Endothelial cell (in vitro differentiated cells): ENCODE measurements around the gene PHACTR1. TPM values are rescaled to one million over a fixed set of nuclear protein-coding genes. Genes with fewer than 3 reads are reported as not detected.

Source experiments
- DNase-seq: peaks from one replicate; pipeline ENCODE4 v3.0.0; 2021; ENCODE audit warnings: low spot score
- H3K27ac Mint-ChIP-seq: one replicate; pipeline ENCODE4 v1.8.0; 2021; ENCODE audit warnings: mixed read lengths, inconsistent platforms; ENCODE audit not compliant: unreplicated experiment
- H3K27me3 Mint-ChIP-seq: one replicate; pipeline ENCODE4 v1.8.0; 2021; ENCODE audit warnings: mild to moderate bottlenecking, moderate library complexity, mixed read lengths, inconsistent platforms; ENCODE audit not compliant: unreplicated experiment
- H3K36me3 Mint-ChIP-seq: one replicate; pipeline ENCODE4 v1.8.0; 2021; ENCODE audit warnings: mild to moderate bottlenecking, low read depth, mixed read lengths, inconsistent platforms; ENCODE audit not compliant: unreplicated experiment
- H3K4me1 Mint-ChIP-seq: one replicate; pipeline ENCODE4 v1.8.0; 2021; ENCODE audit warnings: mild to moderate bottlenecking, mixed read lengths, inconsistent platforms; ENCODE audit not compliant: unreplicated experiment
- H3K4me3 Mint-ChIP-seq: one replicate; pipeline ENCODE4 v1.8.0; 2021; ENCODE audit warnings: mild to moderate bottlenecking, mixed read lengths, inconsistent platforms; ENCODE audit not compliant: unreplicated experiment
- H3K9me3 Mint-ChIP-seq: one replicate; pipeline ENCODE4 v1.8.0; 2021; ENCODE audit warnings: mixed read lengths, inconsistent platforms; ENCODE audit not compliant: unreplicated experiment
- CTCF ChIP-seq: fragments of 200-600 bp; sonication (generic); IDR thresholded peaks from one replicate; pipeline ENCODE4 v1.5.0; 2021; ENCODE audit warnings: antibody characterized with exemption; ENCODE audit not compliant: unreplicated experiment
- total RNA-seq: library from RNA; stranded (reverse); fragmentation: NEBNext Ultra II Directional; extraction: Animal tissue kit (Norgen Biotek cat#: 25700); gene quantifications from one replicate; pipeline ENCODE4 v1.2.1, GENCODE V29; 2021; ENCODE audit not compliant: unreplicated experiment

PHACTR1 gene
- total RNA-seq, 1 donor from 2014 or later: 39.9 TPM

- Mint-ChIP-seq H3K27me3 (peaks cover 6% of the 10 kb centered on the region), H3K27ac (no peak overlapping the region), H3K36me3 (peaks cover 3% of the 10 kb centered on the region), H3K4me1 (peaks cover 2% of the 10 kb centered on the region), H3K9me3 (no peaks in the 10 kb centered on the region), H3K4me3 (no peak overlapping the region)
- DNase-seq: no peak
- no peak for TF ChIP-seq CTCF
Observed at GRCh38 chr6:13172291-13172690, 455.7 kb downstream of the PHACTR1 start.

- no peak for TF ChIP-seq CTCF
Observed at GRCh38 chr6:13175087-13175486, 458.5 kb downstream of the PHACTR1 start.

GRCh38 chr6:13175759-13176158 lies 459.2 kb downstream of the PHACTR1 start:
- no peaks in the 10 kb centered on the region for H3K36me3 Mint-ChIP-seq
- DNase-seq: no peak
- no peak for TF ChIP-seq CTCF
- peaks cover 10% of the 10 kb centered on the region for H3K4me1 Mint-ChIP-seq
- H3K27ac Mint-ChIP-seq: peak overlapping the region; percentile 7
- H3K4me3 Mint-ChIP-seq: no peak overlapping the region
- no peaks in the 10 kb centered on the region for H3K27me3 Mint-ChIP-seq
- H3K9me3 Mint-ChIP-seq: no peaks in the 10 kb centered on the region

More at GRCh38 chr6:13175087-13175486, 458.5 kb downstream of the PHACTR1 start:
- H3K36me3 Mint-ChIP-seq: no peaks in the 10 kb centered on the region
- DNase-seq: no peak
- H3K9me3 Mint-ChIP-seq: no peaks in the 10 kb centered on the region
- no peak overlapping the region for H3K4me3 Mint-ChIP-seq
- peaks cover 10% of the 10 kb centered on the region for H3K4me1 Mint-ChIP-seq
- H3K27me3 Mint-ChIP-seq: peaks cover 2% of the 10 kb centered on the region
- H3K27ac Mint-ChIP-seq: no peak overlapping the region

GRCh38 chr6:13177664-13178063 lies 461.1 kb downstream of the PHACTR1 start:
- H3K36me3 Mint-ChIP-seq: no peaks in the 10 kb centered on the region
- H3K4me3 Mint-ChIP-seq: no peak overlapping the region
- no peak for TF ChIP-seq CTCF
- no peak for DNase-seq
- H3K27me3 Mint-ChIP-seq: no peaks in the 10 kb centered on the region
- no peaks in the 10 kb centered on the region for H3K9me3 Mint-ChIP-seq
- peaks cover 13% of the 10 kb centered on the region for H3K4me1 Mint-ChIP-seq
- H3K27ac Mint-ChIP-seq: peak overlapping the region; percentile 86

- peaks cover 13% of the 10 kb centered on the region for H3K4me1 Mint-ChIP-seq
- H3K4me3 Mint-ChIP-seq: peak overlapping the region; percentile 21
- no peaks in the 10 kb centered on the region for H3K36me3 Mint-ChIP-seq
- DNase-seq: no peak
- no peaks in the 10 kb centered on the region for H3K9me3 Mint-ChIP-seq
- no peak for TF ChIP-seq CTCF
- no peaks in the 10 kb centered on the region for H3K27me3 Mint-ChIP-seq
- peak overlapping the region; percentile 86 for H3K27ac Mint-ChIP-seq
Observed at GRCh38 chr6:13178107-13178506, 461.5 kb downstream of the PHACTR1 start.
